Measurements from ENCODE around the gene ADGRV1. TPM values are rescaled to one million over a fixed set of nuclear protein-coding genes. Genes with fewer than 3 reads are reported as not detected.

The ADGRV1 gene
- total RNA-seq, 4 donors from 2014 or later = 1.9 to 11.3 TPM; not detected in 2

DNA sequence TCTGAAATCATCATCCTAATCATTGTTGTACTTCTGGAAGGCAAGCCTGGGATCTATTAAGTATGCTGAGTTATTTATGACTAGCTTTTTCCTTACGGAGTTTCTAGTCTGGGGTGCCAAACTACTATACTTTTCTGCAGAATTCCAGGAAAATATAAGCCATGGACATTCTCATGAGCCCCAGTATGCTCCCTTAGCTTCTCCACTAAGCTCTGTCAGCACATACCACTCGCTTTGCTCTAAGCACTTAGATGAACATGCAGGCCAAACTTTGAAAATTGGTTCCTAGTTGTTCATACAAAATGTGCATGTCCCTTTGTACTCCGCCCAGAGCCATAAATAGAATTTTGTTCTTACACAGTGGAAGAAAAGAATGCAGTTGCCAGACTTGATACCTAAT is 539.9 kb downstream of the ADGRV1 start:
- intact Hi-C loops (cut with DNase I; ENCODE audit: low total_unique reads) = no loop called here
- no peak for DNase-seq
- Histone ChIP-seq H3K27me3 (no peaks in the 10 kb centered on the region), H3K36me3 (no peaks in the 10 kb centered on the region), H3K4me1 (no peaks in the 10 kb centered on the region), H3K9me3 (no peaks in the 10 kb centered on the region), H3K27ac (no peak overlapping the region), H3K4me3 (no peak overlapping the region)
- TF ChIP-seq POLR2A (IDR thresholded peaks at IDR 0.05) = no peak
- TF ChIP-seq, protein P1, sequence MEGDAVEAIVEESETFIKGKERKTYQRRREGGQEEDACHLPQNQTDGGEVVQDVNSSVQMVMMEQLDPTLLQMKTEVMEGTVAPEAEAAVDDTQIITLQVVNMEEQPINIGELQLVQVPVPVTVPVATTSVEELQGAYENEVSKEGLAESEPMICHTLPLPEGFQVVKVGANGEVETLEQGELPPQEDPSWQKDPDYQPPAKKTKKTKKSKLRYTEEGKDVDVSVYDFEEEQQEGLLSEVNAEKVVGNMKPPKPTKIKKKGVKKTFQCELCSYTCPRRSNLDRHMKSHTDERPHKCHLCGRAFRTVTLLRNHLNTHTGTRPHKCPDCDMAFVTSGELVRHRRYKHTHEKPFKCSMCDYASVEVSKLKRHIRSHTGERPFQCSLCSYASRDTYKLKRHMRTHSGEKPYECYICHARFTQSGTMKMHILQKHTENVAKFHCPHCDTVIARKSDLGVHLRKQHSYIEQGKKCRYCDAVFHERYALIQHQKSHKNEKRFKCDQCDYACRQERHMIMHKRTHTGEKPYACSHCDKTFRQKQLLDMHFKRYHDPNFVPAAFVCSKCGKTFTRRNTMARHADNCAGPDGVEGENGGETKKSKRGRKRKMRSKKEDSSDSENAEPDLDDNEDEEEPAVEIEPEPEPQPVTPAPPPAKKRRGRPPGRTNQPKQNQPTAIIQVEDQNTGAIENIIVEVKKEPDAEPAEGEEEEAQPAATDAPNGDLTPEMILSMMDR (IDR thresholded peaks at IDR 0.05) = no peak

DNA sequence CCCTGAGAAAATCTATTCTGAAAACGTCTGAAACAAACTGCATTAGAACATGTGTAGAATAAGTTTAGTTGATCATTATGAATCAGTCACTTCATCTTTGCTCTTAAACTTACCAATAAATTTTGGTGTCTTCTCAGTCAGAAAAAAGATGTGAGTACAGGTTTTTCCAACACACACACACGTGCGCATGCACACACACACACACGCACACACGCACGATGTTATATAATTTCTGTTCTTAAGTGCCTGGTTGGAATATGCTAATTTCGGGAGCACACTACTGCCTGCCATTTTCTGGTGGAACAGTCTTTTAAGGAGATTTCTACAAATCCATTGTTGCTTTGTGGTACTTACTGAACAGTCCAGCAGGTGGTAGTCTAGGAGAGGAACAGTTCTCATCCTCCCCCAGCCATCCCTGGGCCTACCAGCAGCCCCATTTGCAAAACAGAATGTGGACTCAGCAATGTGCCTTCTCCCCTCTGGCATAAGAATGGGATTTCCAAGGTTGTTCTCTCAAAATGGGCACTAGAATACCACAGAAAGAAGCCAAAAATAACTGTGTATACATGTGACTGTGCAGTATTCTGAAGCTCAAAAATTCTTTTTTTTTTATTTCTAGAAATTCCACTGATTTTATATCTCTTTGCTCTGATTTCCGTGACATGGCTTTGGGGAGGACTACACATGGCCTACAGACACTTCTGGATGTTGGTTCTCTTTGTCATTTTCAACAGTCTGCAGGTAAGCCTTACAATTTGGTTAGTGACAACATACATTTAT is 543.2 kb downstream of the ADGRV1 start:
- peak; percentile 64 to 83 for DNase-seq
- Histone ChIP-seq H3K4me3 (no peak overlapping the region), H3K36me3 (no peaks in the 10 kb centered on the region), H3K4me1 (no peaks in the 10 kb centered on the region), H3K27ac (peak overlapping the region in 1 of 2 donors; percentile 4), H3K27me3 (no peaks in the 10 kb centered on the region), H3K9me3 (no peaks in the 10 kb centered on the region)
- intact Hi-C loops (cut with DNase I; ENCODE audit: low total_unique reads) = loop anchor here (10.0 kb wide), 1 partner anchor 283 kb away; the partner anchor contains the start of gene ARRDC3
- TF ChIP-seq, protein P1 (IDR thresholded peaks at IDR 0.05) = peak; percentile 77 to 93 (median 82)
- TF ChIP-seq POLR2A (IDR thresholded peaks at IDR 0.05) = no peak

DNA sequence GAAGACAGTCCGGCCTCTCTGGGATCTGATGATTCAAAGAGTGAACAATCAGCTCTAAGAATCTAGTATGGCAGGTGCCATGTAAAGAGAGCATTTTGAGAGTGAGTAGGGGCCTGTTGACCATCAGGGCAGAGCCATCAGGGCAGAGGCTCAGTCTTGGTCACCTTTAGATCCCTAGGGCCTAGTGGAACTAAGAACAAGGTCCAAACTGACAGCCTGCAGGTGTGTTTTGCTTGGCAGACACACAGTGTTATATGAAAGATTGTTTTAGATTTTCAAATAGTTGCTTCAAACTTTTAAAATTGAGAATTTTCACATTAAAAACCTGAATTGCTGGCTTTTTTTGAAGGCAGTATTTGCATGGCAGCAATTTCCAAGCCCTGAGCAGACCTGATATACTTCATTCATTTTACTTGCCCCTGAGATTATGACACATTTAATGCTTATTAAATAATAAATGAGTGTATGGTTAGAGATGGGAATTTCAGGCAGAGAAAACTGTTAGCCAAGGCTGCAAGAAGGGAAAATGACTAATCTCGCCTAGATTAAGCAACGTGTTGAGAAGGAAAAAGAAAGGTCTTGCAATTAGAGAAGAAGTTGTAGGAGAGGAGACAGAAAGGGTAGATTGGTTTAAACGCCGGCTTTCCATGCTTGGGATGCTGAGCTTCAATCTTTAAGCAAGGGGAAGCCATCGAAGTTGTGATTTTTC is 544.9 kb downstream of the ADGRV1 start:
- H3K4me3 ChIP-seq = no peak overlapping the region
- no peaks in the 10 kb centered on the region for H3K9me3 ChIP-seq
- no peak overlapping the region for H3K27ac ChIP-seq
- DNase-seq = no peak
- no peaks in the 10 kb centered on the region for H3K27me3 ChIP-seq
- no peak for TF ChIP-seq POLR2A (IDR thresholded peaks at IDR 0.05)
- TF ChIP-seq, protein P1 (IDR thresholded peaks at IDR 0.05) = no peak
- intact Hi-C loops (cut with DNase I; ENCODE audit: low total_unique reads) = loop anchor here (10.0 kb wide), 1 partner anchor 281 kb away; the partner anchor contains the start of gene ARRDC3
- no peaks in the 10 kb centered on the region for H3K4me1 ChIP-seq
- H3K36me3 ChIP-seq = no peaks in the 10 kb centered on the region

DNA sequence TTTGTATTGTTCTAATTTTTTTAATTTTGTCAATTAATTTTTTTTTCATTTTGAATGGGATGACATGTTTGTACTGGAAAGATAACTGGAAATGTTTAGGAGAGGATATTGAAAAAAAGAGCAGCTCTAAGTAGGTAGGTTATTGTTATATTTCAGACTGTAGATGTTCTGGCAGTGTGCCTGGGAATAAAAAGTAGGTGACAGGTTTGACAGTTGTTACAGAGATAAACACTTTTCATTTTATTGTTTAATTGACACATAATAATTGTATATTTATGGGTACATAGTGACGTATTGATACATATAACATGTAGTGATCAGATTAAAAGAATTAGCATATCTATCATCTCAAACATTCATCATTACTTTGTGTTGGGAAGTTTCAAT is 545.5 kb downstream of the ADGRV1 start:
- intact Hi-C loops (cut with DNase I; ENCODE audit: low total_unique reads) = loop anchor here (10.0 kb wide), 1 partner anchor 281 kb away; the partner anchor contains the start of gene ARRDC3

More for the DNA sequence above, 545.5 kb downstream of the ADGRV1 start:
- Histone ChIP-seq H3K9me3 (no peaks in the 10 kb centered on the region), H3K27me3 (no peaks in the 10 kb centered on the region), H3K4me3 (no peak overlapping the region), H3K4me1 (no peaks in the 10 kb centered on the region), H3K27ac (no peak overlapping the region), H3K36me3 (no peaks in the 10 kb centered on the region)
- TF ChIP-seq, protein P1 (IDR thresholded peaks at IDR 0.05) = no peak
- TF ChIP-seq POLR2A (IDR thresholded peaks at IDR 0.05) = no peak
- DNase-seq = no peak
